ENCODE data around the gene HOATZ. TPM values are rescaled to one million over a fixed set of nuclear protein-coding genes. Genes with fewer than 3 reads are reported as not detected.

Gene HOATZ
- polyA plus RNA-seq, 1 donor (not counting 4 experiments of a cell fraction or from before 2014, with no cell fraction given) = not detected

- FAIRE-seq = no peak
- Histone ChIP-seq H4K20me1 (ENCODE audit: control insufficient read depth, extremely low read depth, insufficient read depth, low read length) (no peaks in the 10 kb centered on the region), H2AFZ (ENCODE audit: control insufficient read depth, low read length) (no peak overlapping the region), H3K27ac (ENCODE audit: control insufficient read depth, insufficient read depth, low read length) (peak overlapping the region; percentile 0), H3K4me1 (ENCODE audit: control insufficient read depth, extremely low read depth, insufficient read depth, low read length) (peaks cover 37% of the 10 kb centered on the region), H3K9ac (ENCODE audit: control insufficient read depth, extremely low read depth, insufficient read depth, low read length) (no peak overlapping the region), H3K36me3 (ENCODE audit: control insufficient read depth in 2 of 2, extremely low read depth in 1 of 2, insufficient read depth in 2 of 2, low read length in 2 of 2) (no peaks in the 10 kb centered on the region), H3K27me3 (ENCODE audit: control insufficient read depth, extremely low read depth, insufficient read depth, low read length) (no peaks in the 10 kb centered on the region), H3K9me3 (ENCODE audit: control insufficient read depth, low read depth, low read length) (peaks cover 5% of the 10 kb centered on the region), H3K4me3 (ENCODE audit: control insufficient read depth in 2 of 3, extremely low read depth in 1 of 3, insufficient read depth in 2 of 3, low read depth in 1 of 3, low read length in 3 of 3) (no peak overlapping the region), H3K79me2 (ENCODE audit: control insufficient read depth, insufficient read depth, low read length) (no peaks in the 10 kb centered on the region), H3K9me1 (ENCODE audit: control insufficient read depth, extremely low read depth, insufficient read depth, low read length) (no peaks in the 10 kb centered on the region), H3K4me2 (ENCODE audit: control insufficient read depth, extremely low read depth, insufficient read depth, low read depth, low read length) (no peak overlapping the region)
- no peak for DNase-seq (ENCODE audit: low read depth, low spot score)
- dilution Hi-C loops (cut with MboI; ENCODE audit: extremely low pct_ligation_motif_present, low sequenced_read_pairs) = no loop called here
- TF ChIP-seq EZH2 (IDR thresholded peaks at IDR 0.05; ENCODE audit: low read length) (no peak), CTCF (optimal IDR thresholded peaks at IDR 0.05 in 1 of 3, IDR thresholded peaks at IDR 0.05 in 1 of 3, conservative IDR thresholded peaks at IDR 0.05 in 1 of 3; ENCODE audit: extremely low read depth in 1 of 3, insufficient read depth in 2 of 3, low read length in 3 of 3) (no peak)
Observed at GRCh38 chr11:111557425-111558111, 43.0 kb downstream of the HOATZ start.

GRCh38 chr11:111559800-111560464 lies 45.4 kb downstream of the HOATZ start:
- TF ChIP-seq CTCF (optimal IDR thresholded peaks at IDR 0.05 in 1 of 3, IDR thresholded peaks at IDR 0.05 in 1 of 3, conservative IDR thresholded peaks at IDR 0.05 in 1 of 3; ENCODE audit: extremely low read depth in 1 of 3, insufficient read depth in 2 of 3, low read length in 3 of 3) (no peak), EZH2 (IDR thresholded peaks at IDR 0.05; ENCODE audit: low read length) (no peak)
- no peaks in the 10 kb centered on the region for H3K36me3 ChIP-seq (ENCODE audit: control insufficient read depth in 2 of 2, extremely low read depth in 1 of 2, insufficient read depth in 2 of 2, low read length in 2 of 2)
- dilution Hi-C loops (cut with MboI; ENCODE audit: extremely low pct_ligation_motif_present, low sequenced_read_pairs) = no loop called here
- H3K9me1 ChIP-seq (ENCODE audit: control insufficient read depth, extremely low read depth, insufficient read depth, low read length) = no peaks in the 10 kb centered on the region
- H3K4me2 ChIP-seq (ENCODE audit: control insufficient read depth, extremely low read depth, insufficient read depth, low read depth, low read length) = no peak overlapping the region
- no peaks in the 10 kb centered on the region for H3K79me2 ChIP-seq (ENCODE audit: control insufficient read depth, insufficient read depth, low read length)
- H4K20me1 ChIP-seq (ENCODE audit: control insufficient read depth, extremely low read depth, insufficient read depth, low read length) = no peaks in the 10 kb centered on the region
- no peak overlapping the region for H3K4me3 ChIP-seq (ENCODE audit: control insufficient read depth in 2 of 3, extremely low read depth in 1 of 3, insufficient read depth in 2 of 3, low read depth in 1 of 3, low read length in 3 of 3)
- no peaks in the 10 kb centered on the region for H3K27me3 ChIP-seq (ENCODE audit: control insufficient read depth, extremely low read depth, insufficient read depth, low read length)
- H2AFZ ChIP-seq (ENCODE audit: control insufficient read depth, low read length) = no peak overlapping the region
- no peak for DNase-seq (ENCODE audit: low read depth, low spot score)
- H3K27ac ChIP-seq (ENCODE audit: control insufficient read depth, insufficient read depth, low read length) = no peak overlapping the region
- peaks cover 23% of the 10 kb centered on the region for H3K4me1 ChIP-seq (ENCODE audit: control insufficient read depth, extremely low read depth, insufficient read depth, low read length)
- peaks cover 5% of the 10 kb centered on the region for H3K9me3 ChIP-seq (ENCODE audit: control insufficient read depth, low read depth, low read length)
- H3K9ac ChIP-seq (ENCODE audit: control insufficient read depth, extremely low read depth, insufficient read depth, low read length) = no peak overlapping the region
- FAIRE-seq = no peak
